Measurements from ENCODE around the gene ZSWIM1.
"Not testable (repeated sequence)": the region's sequence is repeated elsewhere in the genome, so short reads cannot be mapped to it uniquely, and the experiment has no call there.

Gene ZSWIM1

DNA sequence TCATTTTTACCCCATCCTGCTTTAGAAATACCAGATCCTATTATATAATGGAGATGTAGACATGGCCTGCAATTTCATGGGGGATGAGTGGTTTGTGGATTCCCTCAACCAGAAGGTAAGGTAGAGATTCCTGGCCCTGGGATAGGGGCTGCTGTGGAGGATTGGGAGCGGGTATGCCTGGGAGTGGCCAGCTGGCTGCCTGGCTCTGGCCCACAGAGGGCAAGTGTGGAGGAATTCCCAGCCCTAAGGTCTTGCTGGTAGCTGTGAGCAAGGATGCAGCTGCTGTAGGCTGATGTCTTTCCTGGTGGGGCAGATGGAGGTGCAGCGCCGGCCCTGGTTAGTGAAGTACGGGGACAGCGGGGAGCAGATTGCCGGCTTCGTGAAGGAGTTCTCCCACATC lies 16.7 kb downstream of the ZSWIM1 start:
- no peak for DNase-seq (ENCODE audit: low read depth)
- no peak overlapping the region for H3K4me3 ChIP-seq (ENCODE audit: control insufficient read depth, low read depth, low read length)
- TF ChIP-seq, protein P1, sequence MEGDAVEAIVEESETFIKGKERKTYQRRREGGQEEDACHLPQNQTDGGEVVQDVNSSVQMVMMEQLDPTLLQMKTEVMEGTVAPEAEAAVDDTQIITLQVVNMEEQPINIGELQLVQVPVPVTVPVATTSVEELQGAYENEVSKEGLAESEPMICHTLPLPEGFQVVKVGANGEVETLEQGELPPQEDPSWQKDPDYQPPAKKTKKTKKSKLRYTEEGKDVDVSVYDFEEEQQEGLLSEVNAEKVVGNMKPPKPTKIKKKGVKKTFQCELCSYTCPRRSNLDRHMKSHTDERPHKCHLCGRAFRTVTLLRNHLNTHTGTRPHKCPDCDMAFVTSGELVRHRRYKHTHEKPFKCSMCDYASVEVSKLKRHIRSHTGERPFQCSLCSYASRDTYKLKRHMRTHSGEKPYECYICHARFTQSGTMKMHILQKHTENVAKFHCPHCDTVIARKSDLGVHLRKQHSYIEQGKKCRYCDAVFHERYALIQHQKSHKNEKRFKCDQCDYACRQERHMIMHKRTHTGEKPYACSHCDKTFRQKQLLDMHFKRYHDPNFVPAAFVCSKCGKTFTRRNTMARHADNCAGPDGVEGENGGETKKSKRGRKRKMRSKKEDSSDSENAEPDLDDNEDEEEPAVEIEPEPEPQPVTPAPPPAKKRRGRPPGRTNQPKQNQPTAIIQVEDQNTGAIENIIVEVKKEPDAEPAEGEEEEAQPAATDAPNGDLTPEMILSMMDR (conservative IDR thresholded peaks at IDR 0.05; ENCODE audit: control insufficient read depth, insufficient read depth, low read depth, low read length) = no peak

DNA sequence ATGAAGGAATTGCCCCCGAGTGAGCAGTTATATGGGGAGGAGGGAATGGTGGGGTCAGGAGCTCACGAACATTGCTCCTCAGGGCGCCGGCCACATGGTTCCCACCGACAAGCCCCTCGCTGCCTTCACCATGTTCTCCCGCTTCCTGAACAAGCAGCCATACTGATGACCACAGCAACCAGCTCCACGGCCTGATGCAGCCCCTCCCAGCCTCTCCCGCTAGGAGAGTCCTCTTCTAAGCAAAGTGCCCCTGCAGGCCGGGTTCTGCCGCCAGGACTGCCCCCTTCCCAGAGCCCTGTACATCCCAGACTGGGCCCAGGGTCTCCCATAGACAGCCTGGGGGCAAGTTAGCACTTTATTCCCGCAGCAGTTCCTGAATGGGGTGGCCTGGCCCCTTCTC lies 17.3 kb downstream of the ZSWIM1 start:
- no peak for DNase-seq (ENCODE audit: low read depth)
- TF ChIP-seq, protein P1 (conservative IDR thresholded peaks at IDR 0.05; ENCODE audit: control insufficient read depth, insufficient read depth, low read depth, low read length) = no peak
- no peak overlapping the region for H3K4me3 ChIP-seq (ENCODE audit: control insufficient read depth, low read depth, low read length)

DNA sequence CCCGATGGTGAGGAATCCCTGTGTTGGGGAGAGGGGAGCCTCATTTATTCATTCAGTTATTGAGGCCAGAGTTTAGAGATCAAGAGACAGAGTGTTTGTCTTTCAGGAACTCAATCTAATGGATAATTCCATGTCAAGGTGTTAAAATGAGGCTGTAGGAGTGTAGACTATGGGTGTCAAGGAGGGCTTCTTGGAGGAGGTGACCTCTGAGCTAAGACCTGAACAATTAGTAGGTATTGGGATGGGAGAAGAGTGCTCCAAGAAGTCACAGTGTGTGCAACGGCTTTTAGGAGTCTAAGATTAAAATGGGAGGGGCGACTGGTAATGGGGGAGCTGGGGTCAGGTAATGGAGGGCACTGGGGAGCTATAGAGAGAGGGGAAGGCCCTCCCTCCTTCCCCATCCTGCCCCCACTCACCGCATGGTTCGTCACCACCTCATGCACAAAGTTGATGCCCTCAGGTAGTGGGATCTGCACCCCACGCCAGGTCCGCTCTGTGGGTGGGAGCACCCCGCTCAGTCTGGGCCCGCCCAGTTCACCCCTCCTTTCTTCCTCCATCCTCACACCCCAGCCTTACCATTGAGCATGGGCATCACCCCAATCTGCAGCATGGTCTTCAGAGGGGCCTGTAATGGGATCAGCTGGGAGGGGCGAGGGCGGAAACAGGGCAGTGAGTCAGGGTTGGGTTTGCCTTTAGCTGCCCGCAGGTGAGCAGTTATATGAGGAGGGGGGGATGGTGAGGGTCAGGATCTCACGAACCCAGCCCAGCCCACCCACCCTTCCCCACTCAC lies 18.2 kb downstream of the ZSWIM1 start:
- no peak overlapping the region for H3K4me3 ChIP-seq (ENCODE audit: control insufficient read depth, low read depth, low read length)
- TF ChIP-seq, protein P1 (conservative IDR thresholded peaks at IDR 0.05; ENCODE audit: control insufficient read depth, insufficient read depth, low read depth, low read length) = no peak
- DNase-seq (ENCODE audit: low read depth) = no peak

DNA sequence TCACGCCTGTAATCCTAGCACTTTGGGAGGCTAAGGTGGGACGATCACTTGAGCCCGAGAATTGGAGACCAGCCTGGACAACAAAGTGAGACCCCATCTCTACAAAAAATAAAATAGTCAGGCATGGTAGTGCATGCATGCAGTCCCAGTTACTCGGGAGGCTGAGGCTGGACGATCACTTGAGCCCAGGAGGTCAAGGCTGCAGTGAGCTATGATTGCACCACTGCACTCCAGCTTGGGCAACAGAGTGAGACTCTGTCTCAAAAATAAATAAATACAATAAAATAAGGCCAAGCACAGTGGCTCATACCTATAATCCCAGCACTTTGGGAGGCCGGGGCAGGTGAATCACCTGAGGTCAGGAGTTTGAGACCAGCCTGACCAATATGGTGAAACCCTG lies 20.3 kb downstream of the ZSWIM1 start:
- DNase-seq (ENCODE audit: low read depth); H3K4me3 ChIP-seq (ENCODE audit: control insufficient read depth, low read depth, low read length): not testable (repeated sequence)

DNA sequence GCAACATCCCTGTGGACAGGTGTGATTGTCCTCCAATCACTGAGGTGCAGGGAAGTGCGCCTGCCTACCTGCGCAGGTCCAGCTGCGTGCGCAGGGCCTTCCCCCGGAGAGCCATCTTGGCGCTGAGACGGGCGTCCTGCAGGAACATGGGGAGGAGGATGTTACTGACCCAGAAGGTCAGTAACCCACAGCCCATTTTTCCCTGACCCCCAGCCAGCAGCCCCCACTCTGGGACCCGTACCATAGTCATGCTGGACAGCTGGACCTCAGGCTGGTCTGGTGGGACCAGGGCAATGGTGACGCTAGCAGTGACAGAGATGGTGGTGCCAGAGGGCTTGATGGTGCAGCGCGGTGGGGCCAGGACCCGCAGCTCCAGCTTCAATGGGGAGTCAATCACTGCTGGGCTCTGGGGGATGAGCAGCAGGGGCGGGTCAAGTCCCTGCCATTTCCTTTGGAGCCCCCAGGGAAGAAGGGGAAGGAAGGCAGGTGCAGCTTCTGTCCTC lies 21.2 kb downstream of the ZSWIM1 start:
- TF ChIP-seq, protein P1 (conservative IDR thresholded peaks at IDR 0.05; ENCODE audit: control insufficient read depth, insufficient read depth, low read depth, low read length) = no peak
- no peak overlapping the region for H3K4me3 ChIP-seq (ENCODE audit: control insufficient read depth, low read depth, low read length)
- DNase-seq (ENCODE audit: low read depth) = no peak

DNA sequence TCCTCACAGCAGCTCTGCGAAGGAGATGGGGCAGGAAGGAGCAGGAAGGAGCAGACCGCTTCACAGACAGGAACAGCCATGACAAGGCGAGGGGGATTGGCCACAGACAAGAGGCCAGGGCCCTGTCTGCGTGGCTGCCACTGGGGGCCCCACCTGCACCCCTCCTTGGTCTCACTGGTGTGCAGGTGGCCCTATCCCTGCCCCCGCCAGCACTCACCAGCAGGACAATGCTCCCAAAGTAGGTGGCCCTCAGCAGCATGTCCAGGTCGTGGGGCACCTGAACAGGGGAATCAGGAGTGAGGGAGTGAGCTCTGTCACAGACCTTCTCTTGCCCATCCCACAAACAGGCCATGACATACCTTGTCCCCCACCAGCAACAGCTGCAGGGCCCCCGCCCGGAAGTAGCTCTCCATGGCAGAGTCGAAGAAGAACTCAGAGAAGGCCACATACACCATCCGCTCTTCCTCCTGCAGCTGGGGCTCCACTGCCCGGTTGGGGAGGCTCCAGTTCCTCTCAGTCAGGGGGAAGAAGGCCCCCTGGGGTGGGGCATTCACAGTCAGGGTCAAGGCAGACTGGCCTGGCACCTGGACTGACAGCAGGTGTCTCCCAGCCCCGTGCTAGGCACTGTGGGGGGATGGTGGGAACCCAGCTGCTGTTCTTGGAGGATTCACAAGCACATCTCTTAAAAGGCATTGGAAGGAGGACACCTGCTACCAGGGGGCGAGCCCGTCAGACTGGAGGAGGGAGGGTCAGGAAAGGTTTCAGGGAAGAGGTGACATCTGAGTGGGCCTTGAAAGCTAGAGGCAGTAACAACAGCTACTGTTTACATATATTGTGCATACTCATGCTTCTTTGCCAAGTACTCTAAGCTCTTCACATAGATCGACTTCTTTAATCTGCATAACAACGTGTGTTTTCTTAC lies 23.8 kb downstream of the ZSWIM1 start:
- DNase-seq (ENCODE audit: low read depth) = no peak
- TF ChIP-seq, protein P1 (conservative IDR thresholded peaks at IDR 0.05; ENCODE audit: control insufficient read depth, insufficient read depth, low read depth, low read length) = no peak
- no peak overlapping the region for H3K4me3 ChIP-seq (ENCODE audit: control insufficient read depth, low read depth, low read length)
